GM12891 (cell line): ENCODE results near the gene SCP2.

Source experiments
- PAX5 ChIP-seq: IDR thresholded peaks from 2 replicates; pipeline ENCODE4 v1.6.1; 2011; ENCODE audit warnings: low read length, moderate library complexity, mild to moderate bottlenecking; ENCODE audit not compliant: insufficient read depth, severe bottlenecking
- POLR2A ChIP-seq: IDR thresholded peaks from 2 replicates; pipeline ENCODE4 v1.6.1; 2011; ENCODE audit warnings: low read depth, low read length, control low read depth
- POLR2AphosphoS5 ChIP-seq: IDR thresholded peaks from 2 replicates; pipeline ENCODE4 v1.6.1; 2011; ENCODE audit warnings: low read depth, low read length, control low read depth
- SPI1 ChIP-seq: IDR thresholded peaks from 2 replicates; pipeline ENCODE4 v1.6.1; 2011; ENCODE audit warnings: low read depth, low read length, control low read depth

- TF ChIP-seq PAX5 (no peak), POLR2AphosphoS5 (no peak), SPI1 (no peak), POLR2A (no peak)
These were observed 144.8 kb downstream of the SCP2 start for GRCh38 chr1:53071915-53072314.
